Neural progenitor cell (in vitro differentiated cells): Measurements from ENCODE around the gene NEURL4. TPM values are rescaled to one million over a fixed set of nuclear protein-coding genes. Genes with fewer than 3 reads are reported as not detected.

Experiments
- DNase-seq: peaks from one replicate; pipeline ENCODE4 v3.0.0-alpha.2; 2016; ENCODE audit warnings: low spot score
- H2AFZ ChIP-seq: fragments of 200-600 bp; sonication (generic); replicated peaks from 2 replicates; pipeline ENCODE4 v1.6.1; 2016; ENCODE audit warnings: antibody characterized with exemption
- H3F3A ChIP-seq: fragments of 200-600 bp; sonication (generic); 2 replicates; pipeline ENCODE4 v1.6.1; 2016; ENCODE audit warnings: antibody characterized with exemption, low read depth
- H3K27ac ChIP-seq: fragments of 200-600 bp; sonication (generic); 2 replicates; pipeline ENCODE4 v1.5.1; 2016; ENCODE audit warnings: mild to moderate bottlenecking
- H3K27me3 ChIP-seq: fragments of 200-600 bp; sonication (generic); 2 replicates; pipeline ENCODE4 v1.6.1; 2016; ENCODE audit warnings: mild to moderate bottlenecking, moderate library complexity
- H3K36me3 ChIP-seq: fragments of 200-600 bp; sonication (generic); 2 replicates; pipeline ENCODE4 v1.5.1; 2016
- H3K4me1 ChIP-seq: fragments of 200-600 bp; sonication (generic); 2 replicates; pipeline ENCODE4 v1.6.1; 2016; ENCODE audit warnings: mixed run types
- H3K4me2 ChIP-seq: fragments of 200-600 bp; sonication (generic); 2 replicates; pipeline ENCODE4 v1.6.1; 2016
- H3K4me3 ChIP-seq: fragments of 200-600 bp; sonication (generic); 2 replicates; pipeline ENCODE4 v1.5.1; 2016
- H3K79me2 ChIP-seq: fragments of 200-600 bp; sonication (generic); 2 replicates; pipeline ENCODE4 v1.6.1; 2016; ENCODE audit warnings: low read depth
- H3K9ac ChIP-seq: fragments of 200-600 bp; sonication (generic); 2 replicates; pipeline ENCODE4 v1.6.1; 2016
- H3K9me3 ChIP-seq: fragments of 200-600 bp; sonication (generic); 2 replicates; pipeline ENCODE4 v1.5.1; 2016; ENCODE audit warnings: low read depth
- H4K20me1 ChIP-seq: fragments of 200-600 bp; sonication (generic); 2 replicates; pipeline ENCODE4 v1.6.1; 2016; ENCODE audit warnings: low read depth
- H3K27ac Mint-ChIP-seq: 3 replicates; pipeline ENCODE4 v1.8.0; 2021; ENCODE audit warnings: mixed read lengths
- H3K27me3 Mint-ChIP-seq: 2 replicates; pipeline ENCODE4 v1.8.0; 2022; ENCODE audit warnings: low read depth, mild to moderate bottlenecking, inconsistent platforms, moderate library complexity, mixed read lengths; ENCODE audit not compliant: insufficient read depth
- H3K36me3 Mint-ChIP-seq: 3 replicates; pipeline ENCODE4 v1.8.0; 2021; ENCODE audit warnings: mixed read lengths
- H3K4me1 Mint-ChIP-seq: 3 replicates; pipeline ENCODE4 v1.8.0; 2021; ENCODE audit warnings: mixed read lengths
- H3K4me3 Mint-ChIP-seq: 3 replicates; pipeline ENCODE4 v1.8.0; 2021; ENCODE audit warnings: mild to moderate bottlenecking, moderate library complexity, mixed read lengths
- H3K9me3 Mint-ChIP-seq: 3 replicates; pipeline ENCODE4 v1.8.0; 2020; ENCODE audit warnings: mixed read lengths
- EZH2 ChIP-seq: fragments of 200-600 bp; sonication (generic); IDR thresholded peaks from 2 replicates; pipeline ENCODE4 v1.6.1; 2017; ENCODE audit warnings: antibody characterized with exemption, mild to moderate bottlenecking, moderate library complexity
- EZH2phosphoT487 ChIP-seq: fragments of 200-600 bp; sonication (generic); IDR thresholded peaks from 2 replicates; pipeline ENCODE4 v1.6.1; 2017; ENCODE audit warnings: antibody characterized with exemption
- total RNA-seq: library from RNA; depleted of rRNA; stranded (reverse); fragments of >200 nt; gene quantifications from 2 replicates; pipeline ENCODE4 v1.2.3, GENCODE V29; 2015; ENCODE audit warnings: low replicate concordance
- TF ChIP-seq, protein P1 (sequence below): fragments of 200-600 bp; sonication (generic); IDR thresholded peaks from 2 replicates; pipeline ENCODE4 v1.5.1; 2017; ENCODE audit warnings: antibody characterized with exemption, mild to moderate bottlenecking

The NEURL4 gene
- total RNA-seq, 1 donor from 2014 or later = 5.1 TPM

DNA sequence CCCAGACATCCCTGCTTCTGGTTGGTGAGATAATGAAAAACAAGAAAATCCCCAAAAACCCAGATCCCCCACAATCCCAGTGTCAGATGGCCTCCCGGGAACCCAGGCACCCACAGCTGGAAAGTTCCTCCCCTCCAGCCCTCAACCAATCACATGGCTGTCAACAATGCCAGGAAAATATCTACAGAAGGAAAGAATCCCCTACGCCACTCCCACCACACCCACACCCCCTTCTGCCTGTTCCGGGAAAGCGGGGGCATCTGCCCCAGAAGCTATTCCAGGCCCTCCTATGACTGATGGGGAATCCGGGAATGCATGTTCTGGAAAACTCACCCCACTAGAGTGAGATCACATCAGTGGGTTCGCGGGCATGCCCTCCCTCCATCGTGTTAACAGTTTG, 27.6 kb upstream of the NEURL4 start:
- H2AFZ ChIP-seq = peak overlapping the region; percentile 73
- no peaks in the 10 kb centered on the region for H3K36me3 Mint-ChIP-seq
- H4K20me1 ChIP-seq = no peaks in the 10 kb centered on the region
- no peak overlapping the region for H3K4me3 ChIP-seq
- no peaks in the 10 kb centered on the region for H3K79me2 ChIP-seq
- TF ChIP-seq EZH2phosphoT487 = no peak
- TF ChIP-seq, protein P1, sequence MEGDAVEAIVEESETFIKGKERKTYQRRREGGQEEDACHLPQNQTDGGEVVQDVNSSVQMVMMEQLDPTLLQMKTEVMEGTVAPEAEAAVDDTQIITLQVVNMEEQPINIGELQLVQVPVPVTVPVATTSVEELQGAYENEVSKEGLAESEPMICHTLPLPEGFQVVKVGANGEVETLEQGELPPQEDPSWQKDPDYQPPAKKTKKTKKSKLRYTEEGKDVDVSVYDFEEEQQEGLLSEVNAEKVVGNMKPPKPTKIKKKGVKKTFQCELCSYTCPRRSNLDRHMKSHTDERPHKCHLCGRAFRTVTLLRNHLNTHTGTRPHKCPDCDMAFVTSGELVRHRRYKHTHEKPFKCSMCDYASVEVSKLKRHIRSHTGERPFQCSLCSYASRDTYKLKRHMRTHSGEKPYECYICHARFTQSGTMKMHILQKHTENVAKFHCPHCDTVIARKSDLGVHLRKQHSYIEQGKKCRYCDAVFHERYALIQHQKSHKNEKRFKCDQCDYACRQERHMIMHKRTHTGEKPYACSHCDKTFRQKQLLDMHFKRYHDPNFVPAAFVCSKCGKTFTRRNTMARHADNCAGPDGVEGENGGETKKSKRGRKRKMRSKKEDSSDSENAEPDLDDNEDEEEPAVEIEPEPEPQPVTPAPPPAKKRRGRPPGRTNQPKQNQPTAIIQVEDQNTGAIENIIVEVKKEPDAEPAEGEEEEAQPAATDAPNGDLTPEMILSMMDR = no peak
- no peak for TF ChIP-seq EZH2
- DNase-seq = no peak
- H3K4me3 Mint-ChIP-seq = peak overlapping the region; percentile 41
- peaks cover 4% of the 10 kb centered on the region for H3K27me3 Mint-ChIP-seq
- no peaks in the 10 kb centered on the region for H3K27me3 ChIP-seq
- H3F3A ChIP-seq = peaks cover 14% of the 10 kb centered on the region
- H3K4me1 ChIP-seq = no peaks in the 10 kb centered on the region
- H3K27ac ChIP-seq = no peak overlapping the region
- no peaks in the 10 kb centered on the region for H3K9me3 ChIP-seq
- no peaks in the 10 kb centered on the region for H3K9me3 Mint-ChIP-seq
- peak overlapping the region; percentile 51 for H3K4me2 ChIP-seq
- no peak overlapping the region for H3K27ac Mint-ChIP-seq
- H3K36me3 ChIP-seq = no peaks in the 10 kb centered on the region
- H3K9ac ChIP-seq = no peak overlapping the region
- peaks cover 36% of the 10 kb centered on the region for H3K4me1 Mint-ChIP-seq

DNA sequence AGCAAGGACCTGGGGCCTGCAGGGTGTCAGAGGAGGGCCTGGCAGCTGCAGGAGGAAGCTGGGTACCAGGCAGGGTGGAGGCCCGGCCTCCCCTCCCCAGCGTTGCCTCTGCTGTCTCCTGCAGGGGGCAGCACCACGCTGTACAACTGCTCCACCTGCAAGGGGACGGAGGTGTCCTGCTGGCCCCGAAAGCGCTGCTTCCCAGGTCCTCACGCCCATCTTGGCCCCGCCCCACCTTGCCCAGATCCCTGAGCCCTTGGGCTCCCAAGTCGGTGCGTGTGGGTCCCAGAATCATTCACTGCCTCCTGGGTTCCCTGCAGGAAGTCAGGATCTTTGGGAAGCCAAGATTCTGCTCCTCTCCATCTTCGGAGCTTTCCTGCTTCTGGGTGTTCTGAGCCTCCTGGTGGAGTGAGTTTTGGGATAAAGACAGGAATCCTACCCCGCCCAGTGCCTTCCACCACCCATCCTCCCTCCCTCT, 27.0 kb upstream of the NEURL4 start:
- H3K27ac ChIP-seq = no peak overlapping the region
- peaks cover 4% of the 10 kb centered on the region for H3K27me3 Mint-ChIP-seq
- peaks cover 38% of the 10 kb centered on the region for H3K4me1 Mint-ChIP-seq
- H3K9ac ChIP-seq = no peak overlapping the region
- TF ChIP-seq EZH2phosphoT487 (no peak), EZH2 (no peak)
- TF ChIP-seq, protein P1 = peak; percentile 92
- H3K27ac Mint-ChIP-seq = no peak overlapping the region
- H3K79me2 ChIP-seq = no peaks in the 10 kb centered on the region
- no peaks in the 10 kb centered on the region for H4K20me1 ChIP-seq
- H3K27me3 ChIP-seq = peaks cover 2% of the 10 kb centered on the region
- H3K4me2 ChIP-seq = peak overlapping the region; percentile 51
- no peaks in the 10 kb centered on the region for H3K36me3 ChIP-seq
- H3F3A ChIP-seq = peaks cover 21% of the 10 kb centered on the region
- H3K4me3 Mint-ChIP-seq = no peak overlapping the region
- no peaks in the 10 kb centered on the region for H3K9me3 Mint-ChIP-seq
- peak overlapping the region; percentile 4 for H3K4me3 ChIP-seq
- H3K36me3 Mint-ChIP-seq = no peaks in the 10 kb centered on the region
- peak overlapping the region; percentile 73 for H2AFZ ChIP-seq
- H3K9me3 ChIP-seq = no peaks in the 10 kb centered on the region
- DNase-seq = peak; percentile 93
- H3K4me1 ChIP-seq = no peaks in the 10 kb centered on the region

DNA sequence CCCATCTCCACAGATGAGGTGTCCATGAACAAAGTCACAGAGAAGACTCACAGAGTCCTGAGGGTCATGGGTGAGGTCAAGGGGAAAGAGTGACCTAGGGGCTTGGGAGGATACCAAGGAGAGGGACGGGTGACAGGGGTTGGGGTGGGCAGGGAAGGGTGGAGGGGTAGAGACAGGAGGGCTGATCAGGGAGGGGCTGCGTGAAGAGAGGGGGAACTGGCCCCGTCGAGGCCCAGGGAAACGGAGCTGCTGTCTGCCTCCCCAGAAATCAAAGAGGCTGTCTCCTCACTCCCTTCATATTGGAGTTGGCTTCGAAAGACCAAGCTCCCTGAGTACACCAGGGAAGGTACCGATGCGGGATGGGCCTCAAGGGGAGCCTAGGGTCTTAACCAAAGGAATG, 26.4 kb upstream of the NEURL4 start:
- no peak overlapping the region for H2AFZ ChIP-seq
- peaks cover 7% of the 10 kb centered on the region for H3K27me3 ChIP-seq
- Mint-ChIP-seq H3K27me3 (peaks cover 4% of the 10 kb centered on the region), H3K36me3 (no peaks in the 10 kb centered on the region), H3K27ac (no peak overlapping the region), H3K4me3 (peak overlapping the region; percentile 60), H3K4me1 (peaks cover 38% of the 10 kb centered on the region), H3K9me3 (no peaks in the 10 kb centered on the region)
- H3K79me2 ChIP-seq = no peaks in the 10 kb centered on the region
- H3K27ac ChIP-seq = no peak overlapping the region
- H4K20me1 ChIP-seq = no peaks in the 10 kb centered on the region
- no peaks in the 10 kb centered on the region for H3K9me3 ChIP-seq
- DNase-seq = no peak
- no peaks in the 10 kb centered on the region for H3K36me3 ChIP-seq
- no peak overlapping the region for H3K9ac ChIP-seq
- H3K4me2 ChIP-seq = no peak overlapping the region
- H3F3A ChIP-seq = peaks cover 26% of the 10 kb centered on the region
- H3K4me1 ChIP-seq = no peaks in the 10 kb centered on the region
- H3K4me3 ChIP-seq = no peak overlapping the region
- TF ChIP-seq EZH2phosphoT487 (no peak), EZH2 (no peak)
- TF ChIP-seq, protein P1 = no peak
